KOPT-K1 (cell line): ENCODE results near the gene ABCA4.

Source experiments
- H3K27ac ChIP-seq: fragments of 200-600 bp; sonication (generic); 2 replicates; pipeline ENCODE4 v1.5.1; 2016; ENCODE audit warnings: antibody characterized with exemption, mild to moderate bottlenecking, low read depth, low read length; ENCODE audit not compliant: poor library complexity, severe bottlenecking
- H3K36me3 ChIP-seq: fragments of 200-600 bp; sonication (generic); 2 replicates; pipeline ENCODE4 v1.5.1; 2017; ENCODE audit warnings: antibody characterized with exemption, mild to moderate bottlenecking, low read length, moderate library complexity; ENCODE audit not compliant: insufficient read depth
- H3K9me3 ChIP-seq: fragments of 200-600 bp; sonication (generic); 2 replicates; pipeline ENCODE4 v1.5.1; 2017; ENCODE audit warnings: antibody characterized with exemption, low read length, mild to moderate bottlenecking; ENCODE audit not compliant: insufficient read depth, poor library complexity, severe bottlenecking

ABCA4 gene

DNA sequence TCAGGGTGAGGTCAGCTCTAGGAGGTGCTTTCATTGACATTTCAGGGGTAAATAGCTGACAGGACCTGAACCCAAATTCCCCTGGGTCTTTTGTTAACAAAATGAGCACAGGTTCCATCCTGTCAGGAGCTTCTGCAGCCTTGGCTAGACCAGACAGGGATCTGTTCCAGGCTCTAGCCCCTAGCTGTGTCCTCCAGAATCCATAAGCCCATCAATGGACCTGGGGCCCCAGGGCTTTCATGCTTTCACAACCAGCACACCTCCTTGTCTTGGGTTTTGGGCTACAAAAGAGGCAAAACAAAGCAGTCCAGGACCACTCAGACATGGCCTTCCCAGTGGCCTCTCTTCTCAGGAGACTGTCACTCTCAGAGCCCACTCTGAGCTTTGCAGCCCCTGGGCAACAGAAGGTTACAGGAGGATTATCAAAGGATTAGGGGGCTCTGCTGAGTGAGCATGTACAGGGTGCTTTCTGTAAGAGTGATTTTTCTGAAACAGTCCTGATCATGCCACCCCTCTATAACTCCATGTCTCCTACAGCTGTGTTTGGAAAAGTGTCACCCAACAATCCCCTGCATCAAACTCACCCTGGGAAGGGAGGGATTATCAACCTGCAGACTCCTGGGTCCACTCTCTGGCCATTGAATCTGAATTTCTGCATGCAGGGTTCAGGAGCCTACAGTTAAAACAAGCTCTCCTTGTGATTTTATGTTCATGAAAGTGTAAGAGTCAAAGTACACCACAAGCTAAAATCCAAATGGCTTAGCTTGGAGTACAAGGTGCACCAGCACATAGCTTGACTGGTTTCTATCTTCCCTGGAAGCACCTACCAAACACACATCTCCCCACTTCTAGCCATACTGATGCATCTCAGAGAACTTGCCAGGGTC lies 144.0 kb downstream of the ABCA4 start:
- H3K9me3 ChIP-seq, result no peaks in the 10 kb centered on the region
- no peak overlapping the region for H3K27ac ChIP-seq
- no peaks in the 10 kb centered on the region for H3K36me3 ChIP-seq

GRCh38 chr1:93976291-93976690 lies 144.7 kb downstream of the ABCA4 start:
- H3K27ac ChIP-seq, result no peak overlapping the region
- no peaks in the 10 kb centered on the region for H3K9me3 ChIP-seq
- no peaks in the 10 kb centered on the region for H3K36me3 ChIP-seq

DNA sequence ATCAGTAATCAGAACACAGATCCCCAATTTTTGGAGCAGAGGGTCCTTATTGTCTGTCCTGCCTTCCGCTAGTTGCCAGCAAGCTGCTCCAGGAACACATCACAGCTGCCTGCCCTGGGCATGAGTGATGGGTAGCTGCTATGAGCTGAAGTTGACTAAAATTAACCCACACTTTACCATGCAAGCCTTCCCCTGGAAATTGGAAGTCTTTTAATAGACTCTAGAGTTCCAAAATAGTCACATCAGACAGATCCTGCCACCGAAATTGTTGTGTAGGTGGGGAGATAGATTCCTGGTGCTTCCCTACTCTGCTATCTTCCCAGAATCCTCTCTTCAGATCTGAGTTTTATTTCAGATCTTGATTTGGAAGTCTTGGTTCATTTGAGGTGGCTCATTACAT lies 148.6 kb downstream of the ABCA4 start:
- H3K36me3 ChIP-seq, result no peaks in the 10 kb centered on the region
- H3K9me3 ChIP-seq, result no peaks in the 10 kb centered on the region
- no peak overlapping the region for H3K27ac ChIP-seq

DNA sequence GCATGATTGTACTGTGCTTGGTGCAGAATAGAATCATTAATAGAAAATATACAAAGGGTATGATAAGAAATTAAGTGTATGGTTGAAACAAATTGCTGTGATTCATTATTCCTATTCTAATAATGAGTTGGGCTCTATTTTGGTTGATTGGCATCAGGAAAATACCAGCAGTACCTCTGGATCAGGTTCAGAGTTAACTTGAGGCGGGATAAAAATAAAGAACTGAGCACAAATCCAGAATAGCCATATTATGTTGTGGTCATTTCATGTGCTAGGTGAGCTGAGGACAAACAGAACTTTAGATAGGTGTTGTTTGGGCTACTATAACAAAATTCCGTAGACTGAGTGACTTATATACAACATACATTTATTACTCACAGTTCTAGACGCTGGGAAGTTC lies 151.1 kb downstream of the ABCA4 start:
- H3K27ac ChIP-seq, result no peak overlapping the region
- no peaks in the 10 kb centered on the region for H3K9me3 ChIP-seq
- H3K36me3 ChIP-seq, result no peaks in the 10 kb centered on the region

DNA sequence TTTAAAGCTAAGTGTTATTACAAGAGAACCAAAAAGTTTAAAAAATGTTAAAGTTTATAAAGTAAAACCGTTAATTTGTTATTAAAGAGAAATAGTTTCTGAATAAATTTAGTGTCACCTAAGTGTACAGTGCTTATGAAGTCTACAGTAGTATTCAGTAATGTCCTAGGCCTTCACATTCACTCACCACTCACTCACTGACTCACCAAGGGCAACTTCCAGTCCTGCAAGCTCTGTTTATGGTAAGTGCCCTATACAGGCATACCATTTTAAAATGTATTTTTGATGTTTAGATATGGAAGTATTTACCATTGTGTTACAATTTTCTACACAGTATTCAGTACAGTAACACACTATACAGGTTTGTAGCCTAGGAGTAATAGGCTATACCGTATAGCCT lies 151.6 kb downstream of the ABCA4 start:
- H3K9me3 ChIP-seq, result no peaks in the 10 kb centered on the region
- no peaks in the 10 kb centered on the region for H3K36me3 ChIP-seq
- H3K27ac ChIP-seq, result no peak overlapping the region

DNA sequence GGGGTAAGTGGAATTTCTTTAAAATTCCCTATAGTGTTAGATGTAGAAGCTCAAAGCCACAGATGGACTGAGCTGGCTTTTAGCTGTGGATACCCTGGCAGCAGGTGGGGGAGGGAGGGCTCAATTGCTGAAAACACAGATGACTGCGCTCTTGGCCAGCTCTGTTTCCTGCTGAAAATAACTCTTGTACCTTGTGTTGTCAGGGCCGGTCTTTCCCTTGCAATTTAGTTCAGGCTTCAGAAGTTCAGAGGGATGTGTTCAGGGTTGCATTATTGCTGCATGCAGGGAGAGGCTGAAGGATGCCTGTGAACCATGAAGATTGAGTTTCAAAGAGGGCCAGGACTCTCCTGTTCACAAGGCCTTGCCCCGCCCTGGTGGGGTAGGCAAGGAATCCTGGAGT lies 153.6 kb downstream of the ABCA4 start:
- Histone ChIP-seq H3K27ac (no peak overlapping the region), H3K36me3 (no peaks in the 10 kb centered on the region), H3K9me3 (no peaks in the 10 kb centered on the region)

- H3K9me3 ChIP-seq, result no peaks in the 10 kb centered on the region
- H3K36me3 ChIP-seq, result no peaks in the 10 kb centered on the region
- H3K27ac ChIP-seq, result no peak overlapping the region
Observed at GRCh38 chr1:93965888-93966287, 155.1 kb downstream of the ABCA4 start.

DNA sequence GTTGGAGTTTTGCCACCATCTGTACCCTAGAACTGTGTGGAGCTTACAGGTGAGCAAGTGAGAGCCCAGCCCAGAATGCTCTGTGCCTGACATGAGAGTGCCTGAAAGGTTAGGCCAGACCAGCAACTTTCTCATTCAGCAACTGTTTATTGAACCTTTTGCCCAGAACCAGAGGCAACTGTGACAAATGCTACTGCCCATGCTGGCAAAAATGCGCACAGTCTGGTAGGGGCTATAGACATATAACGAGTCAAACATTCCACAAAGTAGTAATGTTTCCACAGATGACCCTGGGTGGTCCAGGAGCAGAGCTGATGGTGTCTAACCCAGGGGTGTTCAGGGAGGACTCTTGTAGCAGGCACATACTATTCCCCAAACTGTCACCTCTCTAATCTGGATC lies 155.7 kb downstream of the ABCA4 start:
- no peak overlapping the region for H3K27ac ChIP-seq
- H3K9me3 ChIP-seq, result no peaks in the 10 kb centered on the region
- no peaks in the 10 kb centered on the region for H3K36me3 ChIP-seq

- no peaks in the 10 kb centered on the region for H3K36me3 ChIP-seq
- no peaks in the 10 kb centered on the region for H3K9me3 ChIP-seq
- no peak overlapping the region for H3K27ac ChIP-seq
Observed at GRCh38 chr1:93964777-93965200, 156.2 kb downstream of the ABCA4 start.

- Histone ChIP-seq H3K9me3 (no peaks in the 10 kb centered on the region), H3K36me3 (no peaks in the 10 kb centered on the region), H3K27ac (no peak overlapping the region)
Observed at GRCh38 chr1:93964096-93964776, 156.7 kb downstream of the ABCA4 start.

- Histone ChIP-seq H3K36me3 (no peaks in the 10 kb centered on the region), H3K27ac (no peak overlapping the region)
Observed at GRCh38 chr1:93963585-93963984, 157.4 kb downstream of the ABCA4 start.

GRCh38 chr1:93961906-93962305 lies 159.0 kb downstream of the ABCA4 start:
- Histone ChIP-seq H3K36me3 (no peaks in the 10 kb centered on the region), H3K27ac (no peak overlapping the region), H3K9me3 (peaks cover 1% of the 10 kb centered on the region)

More at GRCh38 chr1:93963585-93963984, 157.4 kb downstream of the ABCA4 start:
- no peaks in the 10 kb centered on the region for H3K9me3 ChIP-seq

GRCh38 chr1:93961443-93961842 lies 159.5 kb downstream of the ABCA4 start:
- Histone ChIP-seq H3K27ac (no peak overlapping the region), H3K36me3 (no peaks in the 10 kb centered on the region), H3K9me3 (peaks cover 6% of the 10 kb centered on the region)

- Histone ChIP-seq H3K9me3 (peaks cover 13% of the 10 kb centered on the region), H3K27ac (no peak overlapping the region), H3K36me3 (no peaks in the 10 kb centered on the region)
Observed at GRCh38 chr1:93960641-93961147, 160.3 kb downstream of the ABCA4 start.

- no peaks in the 10 kb centered on the region for H3K36me3 ChIP-seq
- H3K9me3 ChIP-seq, result peaks cover 19% of the 10 kb centered on the region
- H3K27ac ChIP-seq, result no peak overlapping the region
Observed at GRCh38 chr1:93959413-93959812, 161.5 kb downstream of the ABCA4 start.
